Upper lobe of left lung (tissue), 6 donors: ENCODE data around the gene KCNH1. TPM values are rescaled to one million over a fixed set of nuclear protein-coding genes. Genes with fewer than 3 reads are reported as not detected.

Source experiments
- ATAC-seq, 2 donors: fragments of 200-7000 bp; cut with Tn5 transposase; one replicate each; pipeline ENCODE4 v1.9.1; 2022; ENCODE audit warnings: mild to moderate bottlenecking in 2 of 2, moderate library complexity in 2 of 2; ENCODE audit not compliant: low FRiP score in 2 of 2
- DNase-seq, 2 donors: peaks; one replicate each; pipeline ENCODE4 v3.0.0-alpha.2; 2019 to 2020
- H3K27ac ChIP-seq, 4 donors: fragments of 200-600 bp; sonication (generic); one replicate each; pipeline ENCODE4 v1.5.1; 2016 to 2019
- H3K27me3 ChIP-seq, 4 donors: fragments of 200-600 bp; sonication (generic); one replicate each; pipeline ENCODE4 v1.5.1; 2017 to 2019
- H3K36me3 ChIP-seq, 4 donors: fragments of 200-600 bp; sonication (generic); one replicate each; pipeline ENCODE4 v1.5.1; 2016 to 2019
- H3K4me1 ChIP-seq, 4 donors: fragments of 200-600 bp; sonication (generic); one replicate each; pipeline ENCODE4 v1.5.1; 2018 to 2019
- H3K4me3 ChIP-seq, 4 donors: fragments of 200-600 bp; sonication (generic); one replicate each; pipeline ENCODE4 v1.5.1; 2017 to 2019; ENCODE audit warnings: mild to moderate bottlenecking in 2 of 4, moderate library complexity in 1 of 4
- H3K9me3 ChIP-seq, 4 donors: fragments of 200-600 bp; sonication (generic); one replicate each; pipeline ENCODE4 v1.5.1; 2018 to 2019
- EP300 ChIP-seq, 4 donors: sonication (generic); formaldehyde crosslinking; IDR thresholded peaks; one replicate each; pipeline ENCODE4 v1.5.1; 2017; ENCODE audit warnings: antibody characterized with exemption in 4 of 4, control low read depth in 2 of 4
- POLR2A ChIP-seq, 4 donors: fragments of 450-650 bp; IDR thresholded peaks; one replicate each; pipeline ENCODE4 v1.5.1; 2016 to 2017; ENCODE audit warnings: antibody characterized with exemption in 4 of 4, mild to moderate bottlenecking in 2 of 4
- POLR2AphosphoS5 ChIP-seq, 2 donors: sonication (generic); formaldehyde crosslinking; IDR thresholded peaks; one replicate each; pipeline ENCODE4 v1.5.1; 2017; ENCODE audit warnings: antibody characterized with exemption in 2 of 2
- WGBS, 2 donors: methylation state at CpG; one replicate each; pipeline ENCODE4 v1.1.5; 2017 to 2018; 5-methylcytosine and 5-hydroxymethylcytosine counted together
- total RNA-seq, 6 donors: library from RNA; depleted of rRNA in 4 of 6; stranded (reverse); fragments of >200 nt in 4 of 6; gene quantifications; one replicate each; pipeline versions ENCODE4 v1.1.0 to v1.2.1, GENCODE V29; 2016 to 2021
- TF ChIP-seq, protein P1 (sequence below), 6 experiments: fragments of 450-650 bp in 4 of 6; fragments of 200-600 bp in 2 of 6; sonication (generic) in 2 of 6; IDR thresholded peaks; one replicate each; pipeline ENCODE4 v1.5.1; 2016 to 2019; ENCODE audit warnings: antibody characterized with exemption in 6 of 6
- donor health status: DM: no; HTN: no; CAD: no; lungs with moderate emphysema.
- donor health status: DM: no; HTN: yes; CAD: no; lungs with severe emphysema.

Gene KCNH1
- total RNA-seq, 6 donors from 2014 or later = 0.09 TPM; not detected in 5

GRCh38 chr1:211169353-211169752 is 35.4 kb upstream of the KCNH1 start:
- ATAC-seq = no peak
- Histone ChIP-seq H3K27ac (no peak overlapping the region), H3K27me3 (no peaks in the 10 kb centered on the region), H3K9me3 (peaks cover 0 to 14% (median 9%) of the 10 kb centered on the region in 4 donors), H3K4me3 (no peak overlapping the region), H3K4me1 (no peaks in the 10 kb centered on the region), H3K36me3 (no peaks in the 10 kb centered on the region)
- no peak for TF ChIP-seq EP300 (IDR thresholded peaks at IDR 0.05)
- TF ChIP-seq POLR2AphosphoS5 (IDR thresholded peaks at IDR 0.05) = no peak
- no peak for TF ChIP-seq POLR2A (IDR thresholded peaks at IDR 0.05)
- TF ChIP-seq, protein P1, sequence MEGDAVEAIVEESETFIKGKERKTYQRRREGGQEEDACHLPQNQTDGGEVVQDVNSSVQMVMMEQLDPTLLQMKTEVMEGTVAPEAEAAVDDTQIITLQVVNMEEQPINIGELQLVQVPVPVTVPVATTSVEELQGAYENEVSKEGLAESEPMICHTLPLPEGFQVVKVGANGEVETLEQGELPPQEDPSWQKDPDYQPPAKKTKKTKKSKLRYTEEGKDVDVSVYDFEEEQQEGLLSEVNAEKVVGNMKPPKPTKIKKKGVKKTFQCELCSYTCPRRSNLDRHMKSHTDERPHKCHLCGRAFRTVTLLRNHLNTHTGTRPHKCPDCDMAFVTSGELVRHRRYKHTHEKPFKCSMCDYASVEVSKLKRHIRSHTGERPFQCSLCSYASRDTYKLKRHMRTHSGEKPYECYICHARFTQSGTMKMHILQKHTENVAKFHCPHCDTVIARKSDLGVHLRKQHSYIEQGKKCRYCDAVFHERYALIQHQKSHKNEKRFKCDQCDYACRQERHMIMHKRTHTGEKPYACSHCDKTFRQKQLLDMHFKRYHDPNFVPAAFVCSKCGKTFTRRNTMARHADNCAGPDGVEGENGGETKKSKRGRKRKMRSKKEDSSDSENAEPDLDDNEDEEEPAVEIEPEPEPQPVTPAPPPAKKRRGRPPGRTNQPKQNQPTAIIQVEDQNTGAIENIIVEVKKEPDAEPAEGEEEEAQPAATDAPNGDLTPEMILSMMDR (IDR thresholded peaks at IDR 0.05) = no peak
- 92 to 94% methylated on average over 1 of the region's 1 CpG for WGBS, 2 donors
- DNase-seq = no peak

DNA sequence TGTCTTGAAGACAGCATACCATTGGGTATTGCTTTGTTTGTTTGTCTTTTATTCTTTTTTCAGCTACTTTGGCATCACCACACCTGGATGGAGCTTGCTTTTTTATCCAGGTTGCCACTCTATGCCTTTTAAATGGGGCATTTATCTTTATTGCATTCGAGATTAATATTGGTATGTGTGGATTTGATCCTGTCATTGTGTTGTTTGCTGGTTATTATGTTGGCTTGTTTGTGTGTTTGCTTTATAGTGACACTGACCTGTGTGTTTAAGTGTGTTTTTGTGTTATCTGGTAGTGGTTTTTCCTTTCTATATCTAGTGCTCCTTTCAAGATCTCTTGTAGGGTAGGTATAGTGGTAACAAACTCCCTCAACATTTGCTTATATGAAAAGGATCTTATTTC is 24.9 kb upstream of the KCNH1 start:
- no peak for TF ChIP-seq POLR2AphosphoS5 (IDR thresholded peaks at IDR 0.05)
- TF ChIP-seq POLR2A (IDR thresholded peaks at IDR 0.05) = no peak
- no peak for TF ChIP-seq EP300 (IDR thresholded peaks at IDR 0.05)
- TF ChIP-seq, protein P1 (IDR thresholded peaks at IDR 0.05) = no peak
- Histone ChIP-seq H3K36me3 (no peaks in the 10 kb centered on the region), H3K4me3 (no peak overlapping the region), H3K27me3 (no peaks in the 10 kb centered on the region), H3K4me1 (no peaks in the 10 kb centered on the region), H3K9me3 (peaks cover 0 to 9% (median 4%) of the 10 kb centered on the region in 4 donors), H3K27ac (no peak overlapping the region)
- DNase-seq (no peak), ATAC-seq (no peak)
- WGBS, 2 donors = 90 to 97% methylated on average over 1 of the region's 1 CpG

DNA sequence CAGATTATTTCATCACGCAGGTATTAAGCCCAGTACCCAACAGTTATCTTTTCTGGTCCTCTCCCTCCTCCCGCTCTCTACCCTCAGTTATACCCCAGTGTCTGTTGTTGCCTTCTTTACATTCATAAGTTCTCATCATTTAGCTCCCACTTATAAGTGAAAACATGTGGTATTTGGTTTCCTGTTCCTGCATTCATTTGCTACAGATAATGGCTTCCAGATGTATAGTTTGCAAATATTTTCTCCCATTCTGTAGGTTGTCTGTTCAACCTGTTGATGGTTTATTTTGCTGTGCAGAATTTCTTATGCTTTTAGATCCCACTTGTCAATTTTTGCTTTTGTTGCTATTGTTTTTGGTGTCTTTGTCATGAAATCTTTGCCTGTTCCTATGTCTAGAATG is 21.1 kb upstream of the KCNH1 start:
- ATAC-seq = no peak
- TF ChIP-seq POLR2A (IDR thresholded peaks at IDR 0.05) (no peak), EP300 (IDR thresholded peaks at IDR 0.05) (no peak), POLR2AphosphoS5 (IDR thresholded peaks at IDR 0.05) (no peak)
- TF ChIP-seq, protein P1 (IDR thresholded peaks at IDR 0.05) = no peak
- Histone ChIP-seq H3K4me3 (no peak overlapping the region), H3K27ac (no peak overlapping the region), H3K27me3 (no peaks in the 10 kb centered on the region), H3K9me3 (peaks cover 0 to 9% (median 4%) of the 10 kb centered on the region in 4 donors), H3K4me1 (no peaks in the 10 kb centered on the region), H3K36me3 (no peaks in the 10 kb centered on the region)
- no peak for DNase-seq
- WGBS, 2 donors = 88 to 94% methylated on average over 2 of the region's 2 CpGs

DNA sequence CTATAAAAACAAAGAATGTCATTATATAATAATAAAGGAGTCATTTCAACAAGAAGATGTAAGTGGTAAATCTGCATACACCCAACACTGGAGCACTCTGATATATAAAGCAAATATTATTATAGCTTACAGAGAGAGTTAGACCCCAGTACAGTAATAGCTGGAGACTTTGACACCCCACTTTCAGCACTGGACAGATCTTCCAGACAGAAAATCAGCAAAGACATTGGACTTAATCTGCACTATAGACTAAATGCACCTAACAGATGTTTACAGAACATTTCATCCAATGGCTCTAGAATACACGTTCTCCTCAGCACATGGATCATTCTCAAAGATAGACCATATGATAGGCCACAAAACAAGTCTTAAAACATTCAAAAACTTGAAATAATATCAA is 20.0 kb upstream of the KCNH1 start:
- DNase-seq = no peak
- Histone ChIP-seq H3K27ac (no peak overlapping the region), H3K36me3 (no peaks in the 10 kb centered on the region), H3K4me1 (no peaks in the 10 kb centered on the region), H3K9me3 (peaks cover 0 to 9% (median 4%) of the 10 kb centered on the region in 4 donors), H3K27me3 (no peaks in the 10 kb centered on the region), H3K4me3 (no peak overlapping the region)
- WGBS, 2 donors = 33 to 41% methylated on average over 1 of the region's 1 CpG
- TF ChIP-seq, protein P1 (IDR thresholded peaks at IDR 0.05) = no peak
- TF ChIP-seq POLR2A (IDR thresholded peaks at IDR 0.05) (no peak), POLR2AphosphoS5 (IDR thresholded peaks at IDR 0.05) (no peak), EP300 (IDR thresholded peaks at IDR 0.05) (no peak)
- ATAC-seq = no peak

DNA sequence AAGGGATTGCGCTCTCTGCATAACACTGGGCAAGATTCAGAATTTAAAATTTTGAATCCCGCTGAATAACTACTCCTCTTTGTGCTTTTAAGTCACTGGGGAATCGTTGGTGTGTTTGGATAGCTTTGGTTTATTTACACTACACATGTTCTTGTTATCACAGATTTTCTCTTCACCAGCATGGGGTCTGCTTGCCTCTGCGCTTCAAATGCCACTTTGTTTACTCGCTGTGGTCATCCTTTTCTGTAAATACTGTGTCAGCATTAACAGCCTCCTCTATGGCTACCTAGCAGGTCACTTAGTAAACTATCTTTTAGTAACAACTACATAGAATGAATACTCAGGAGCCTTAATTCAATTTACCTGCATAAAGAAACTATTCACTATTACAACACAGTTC is 14.4 kb upstream of the KCNH1 start:
- H3K27ac ChIP-seq = no peak overlapping the region
- H3K36me3 ChIP-seq = no peaks in the 10 kb centered on the region
- no peaks in the 10 kb centered on the region for H3K27me3 ChIP-seq
- ATAC-seq (no peak), DNase-seq (no peak)
- 56 to 59% methylated on average over 5 of the region's 5 CpGs for WGBS, 2 donors
- TF ChIP-seq POLR2AphosphoS5 (IDR thresholded peaks at IDR 0.05) (no peak), POLR2A (IDR thresholded peaks at IDR 0.05) (no peak), EP300 (IDR thresholded peaks at IDR 0.05) (no peak)
- TF ChIP-seq, protein P1 (IDR thresholded peaks at IDR 0.05) = no peak
- no peak overlapping the region for H3K4me3 ChIP-seq
- no peaks in the 10 kb centered on the region for H3K4me1 ChIP-seq
- no peaks in the 10 kb centered on the region for H3K9me3 ChIP-seq
